Smooth muscle cell (in vitro differentiated cells): ENCODE measurements around the gene RACK1. TPM values are rescaled to one million over a fixed set of nuclear protein-coding genes. Genes with fewer than 3 reads are reported as not detected.

Experiments used
- DNase-seq: peaks from one replicate; lab custom pipeline; 2025; ENCODE audit not compliant: unreplicated experiment; lab: John Stamatoyannopoulos, UW
- H2AFZ ChIP-seq: fragments of 200-600 bp; sonication (generic); 2 replicates; pipeline ENCODE4 v1.6.0; 2016; ENCODE audit warnings: antibody characterized with exemption, low read depth, mild to moderate bottlenecking
- H3F3A ChIP-seq: fragments of 200-600 bp; sonication (generic); 2 replicates; pipeline ENCODE4 v1.6.0; 2017; ENCODE audit warnings: antibody characterized with exemption, low read depth
- H3K27ac ChIP-seq: fragments of 200-600 bp; sonication (generic); 2 replicates; pipeline ENCODE4 v1.5.1; 2016; ENCODE audit warnings: low read depth, mild to moderate bottlenecking
- H3K27me3 ChIP-seq: fragments of 200-600 bp; sonication (generic); 2 replicates; pipeline ENCODE4 v1.6.1; 2016; ENCODE audit warnings: low read depth, mild to moderate bottlenecking
- H3K36me3 ChIP-seq: fragments of 200-600 bp; sonication (generic); 2 replicates; pipeline ENCODE4 v1.5.1; 2016; ENCODE audit warnings: low read depth
- H3K4me1 ChIP-seq: fragments of 200-600 bp; sonication (generic); 2 replicates; pipeline ENCODE4 v1.5.1; 2016; ENCODE audit warnings: low read depth
- H3K4me2 ChIP-seq: fragments of 200-600 bp; sonication (generic); 2 replicates; pipeline ENCODE4 v1.6.0; 2016; ENCODE audit warnings: mild to moderate bottlenecking
- H3K4me3 ChIP-seq: fragments of 200-600 bp; sonication (generic); 2 replicates; pipeline ENCODE4 v1.5.1; 2016; ENCODE audit warnings: mild to moderate bottlenecking
- H3K79me2 ChIP-seq: fragments of 200-600 bp; sonication (generic); 2 replicates; pipeline ENCODE4 v1.6.0; 2016; ENCODE audit warnings: low read depth, mild to moderate bottlenecking
- H3K9ac ChIP-seq: fragments of 200-600 bp; sonication (generic); 2 replicates; pipeline ENCODE4 v1.6.0; 2016; ENCODE audit warnings: low read depth
- H3K9me3 ChIP-seq: fragments of 200-600 bp; sonication (generic); replicated peaks from 2 replicates; pipeline ENCODE4 v1.5.1; 2016; ENCODE audit warnings: low read depth
- H4K20me1 ChIP-seq: fragments of 200-600 bp; sonication (generic); 2 replicates; pipeline ENCODE4 v1.6.0; 2016; ENCODE audit warnings: low read depth
- CTCF ChIP-seq: fragments of 200-600 bp; sonication (generic); IDR thresholded peaks from 2 replicates; pipeline ENCODE4 v1.5.1; 2017; ENCODE audit warnings: borderline replicate concordance, mild to moderate bottlenecking, antibody characterized with exemption; ENCODE audit not compliant: insufficient read depth, poor library complexity, severe bottlenecking
- WGBS: methylation state at CpG from one replicate; pipeline ENCODE4 v1.1.7; 2016; ENCODE audit warnings: low lambda C conversion rate; 5-methylcytosine and 5-hydroxymethylcytosine counted together
- polyA plus RNA-seq: library from polyadenylated mRNA; unstranded; fragments of >200 nt; fragmentation: Nextera tagmentation; extraction: Ambion mirVana; gene quantifications from 2 replicates; pipeline ENCODE4 v1.2.1, GENCODE V29; 2016
- total RNA-seq: library from RNA; depleted of rRNA; stranded (reverse); fragments of >200 nt; gene quantifications from 2 replicates; pipeline ENCODE4 v1.2.3, GENCODE V29; 2014

The RACK1 gene
- total and polyA plus RNA-seq, 2 experiments from 2014 or later = 617 to 2,098 TPM

GRCh38 chr5:181189962-181190710 is 53.6 kb downstream of the RACK1 start:
- Histone ChIP-seq H3K4me3 (peak overlapping the region; percentile 73), H3K9ac (peak overlapping the region; percentile 4), H3K27ac (no peak overlapping the region), H3K36me3 (no peaks in the 10 kb centered on the region), H3K4me2 (peak overlapping the region; percentile 93), H3K4me1 (peaks cover 8% of the 10 kb centered on the region), H3F3A (peaks cover 3% of the 10 kb centered on the region), H4K20me1 (no peaks in the 10 kb centered on the region), H3K27me3 (no peaks in the 10 kb centered on the region), H3K79me2 (no peaks in the 10 kb centered on the region), H2AFZ (peak overlapping the region; percentile 91), H3K9me3 (no peaks in the 10 kb centered on the region)
- WGBS = 3% methylated on average over 40 of the region's 52 CpGs
- TF ChIP-seq CTCF = no peak
- no peak for DNase-seq

DNA sequence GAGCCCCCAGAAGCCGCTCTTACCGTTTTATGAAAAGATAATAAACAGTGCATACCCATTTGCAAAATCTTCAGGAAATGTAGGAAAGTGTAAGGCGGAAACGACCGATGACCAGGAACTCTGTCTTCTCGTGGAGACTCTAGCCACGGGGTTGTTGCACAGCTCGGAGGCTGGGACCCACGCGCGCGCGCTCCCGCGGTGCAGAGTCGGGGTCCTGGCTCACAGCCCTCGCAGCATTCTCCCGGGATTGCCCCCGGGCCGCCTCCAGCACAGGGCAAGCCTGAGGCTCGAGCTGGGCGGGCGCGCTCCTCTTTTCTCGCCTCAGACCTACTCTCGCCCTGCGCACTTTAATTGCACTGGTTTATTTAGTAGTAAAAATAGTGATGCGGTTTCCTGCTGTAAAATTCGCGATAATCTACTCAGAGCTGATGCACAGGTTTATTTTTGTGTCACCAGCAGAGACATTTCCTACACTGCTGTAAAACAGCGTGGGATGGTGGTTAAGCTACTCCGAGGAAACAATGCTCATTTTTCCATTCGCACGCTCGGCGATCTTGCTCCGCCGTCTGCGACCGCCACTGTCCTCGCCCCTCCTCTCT is 54.2 kb downstream of the RACK1 start:
- H3K4me1 ChIP-seq = peaks cover 8% of the 10 kb centered on the region
- H3K79me2 ChIP-seq = no peaks in the 10 kb centered on the region
- H3F3A ChIP-seq = peaks cover 3% of the 10 kb centered on the region
- H4K20me1 ChIP-seq = no peaks in the 10 kb centered on the region
- no peak for TF ChIP-seq CTCF
- H3K4me2 ChIP-seq = peak overlapping the region; percentile 93
- 1% methylated on average over 40 of the region's 41 CpGs for WGBS
- no peaks in the 10 kb centered on the region for H3K27me3 ChIP-seq
- H3K9me3 ChIP-seq = no peaks in the 10 kb centered on the region
- DNase-seq = no peak
- H3K36me3 ChIP-seq = no peaks in the 10 kb centered on the region
- peak overlapping the region; percentile 91 for H2AFZ ChIP-seq
- peak overlapping the region; percentile 73 for H3K4me3 ChIP-seq
- H3K9ac ChIP-seq = peak overlapping the region; percentile 4
- H3K27ac ChIP-seq = no peak overlapping the region

DNA sequence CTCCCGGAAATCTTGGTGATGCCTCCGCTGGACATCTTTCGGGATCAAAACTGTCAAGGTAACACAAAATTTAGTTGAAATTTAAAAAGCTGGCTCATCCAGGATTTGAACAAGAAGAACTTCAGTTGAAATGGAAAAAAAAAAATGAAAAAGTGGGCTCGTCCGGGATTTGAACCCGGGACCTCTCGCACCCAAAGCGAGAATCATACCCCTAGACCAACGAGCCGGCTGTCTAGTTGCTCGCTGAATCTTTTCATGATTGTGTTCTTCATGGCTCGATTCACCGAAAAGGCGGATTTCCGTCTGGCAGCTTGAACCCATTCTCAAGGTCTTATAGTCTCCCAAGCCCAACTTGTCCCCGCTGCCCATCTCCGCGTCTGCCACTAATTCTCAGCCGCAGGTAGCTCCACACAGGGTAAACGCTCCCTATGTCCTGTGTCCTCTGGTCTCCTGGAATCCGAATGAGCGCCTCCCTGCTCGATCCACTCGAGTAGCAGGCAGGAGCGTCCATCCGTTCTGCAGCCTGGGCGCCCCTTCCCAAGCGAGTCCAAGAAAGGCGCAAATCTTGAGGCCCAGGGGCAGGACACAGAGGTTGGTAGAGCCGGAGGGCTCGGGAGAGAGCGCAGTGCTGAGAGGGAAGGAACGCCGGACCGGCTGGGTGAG is 54.9 kb downstream of the RACK1 start:
- peaks cover 3% of the 10 kb centered on the region for H3F3A ChIP-seq
- no peaks in the 10 kb centered on the region for H3K27me3 ChIP-seq
- H3K4me3 ChIP-seq = peak overlapping the region; percentile 73
- WGBS = 1% methylated on average over 35 of the region's 35 CpGs
- H2AFZ ChIP-seq = peak overlapping the region; percentile 91
- DNase-seq = no peak
- TF ChIP-seq CTCF = no peak
- no peaks in the 10 kb centered on the region for H3K79me2 ChIP-seq
- H3K4me1 ChIP-seq = peaks cover 8% of the 10 kb centered on the region
- H3K9ac ChIP-seq = no peak overlapping the region
- H3K4me2 ChIP-seq = peak overlapping the region; percentile 93
- H4K20me1 ChIP-seq = no peaks in the 10 kb centered on the region
- H3K27ac ChIP-seq = peak overlapping the region; percentile 60
- no peaks in the 10 kb centered on the region for H3K36me3 ChIP-seq
- H3K9me3 ChIP-seq = no peaks in the 10 kb centered on the region
